Nucleus accumbens (tissue), 56 donors: Measurements from ENCODE around the gene TTC39A.
"Not testable (repeated sequence)": the region's sequence is repeated elsewhere in the genome, so short reads cannot be mapped to it uniquely, and the experiment has no call there.

Source experiments
- DNase-seq, 56 donors: peaks; one replicate each; lab custom pipeline; 2025; lab: John Stamatoyannopoulos, UW

Gene TTC39A

DNA sequence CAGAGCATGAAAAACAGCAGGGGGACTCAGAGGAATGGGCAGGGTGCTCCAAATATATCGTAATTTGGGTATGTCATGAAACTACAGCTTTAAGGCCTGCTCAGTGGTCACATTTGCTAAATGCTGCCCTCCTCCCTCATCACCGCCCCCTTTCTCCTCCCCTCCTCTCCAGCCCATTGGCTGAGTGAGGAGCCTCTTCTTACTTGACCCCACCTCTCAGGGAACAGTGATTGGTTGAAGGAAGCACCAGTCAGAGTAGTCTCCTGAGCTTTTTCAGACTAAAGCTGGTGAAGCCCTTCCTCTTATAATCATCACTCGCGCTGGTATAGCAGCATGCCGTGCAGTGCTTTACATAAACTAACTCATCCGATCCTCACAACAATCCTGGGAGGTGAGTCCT is 10.0 kb upstream of the TTC39A start:
- no peak for DNase-seq

- DNase-seq = no peak
Measured at GRCh38 chr1:51336711-51337110, 6.3 kb upstream of the TTC39A start.

DNA sequence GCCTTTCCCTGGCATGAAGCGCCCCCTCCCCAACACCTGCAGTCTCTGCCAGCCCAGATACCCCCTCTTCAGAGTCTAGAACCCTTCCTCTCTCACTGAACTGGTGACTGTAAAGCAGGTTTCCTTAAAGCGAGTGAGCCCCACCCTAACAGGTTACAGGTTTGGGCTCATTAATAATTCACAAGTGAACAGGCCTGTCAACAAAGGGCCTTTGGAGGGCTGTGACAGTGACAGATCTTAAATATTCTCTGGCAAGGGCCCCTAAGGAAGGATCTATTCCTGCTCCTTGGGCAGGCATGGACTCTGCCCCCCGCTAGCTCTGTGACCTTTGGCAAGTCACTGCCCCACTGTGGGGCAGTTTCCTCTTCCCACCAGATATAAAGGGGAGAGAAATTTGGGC is 5.6 kb upstream of the TTC39A start:
- no peak for DNase-seq

- peak in 7 of 56 donors; percentile 15 to 41 (median 30) for DNase-seq
Measured at GRCh38 chr1:51331206-51332100, 1.1 kb upstream of the TTC39A start.

DNA sequence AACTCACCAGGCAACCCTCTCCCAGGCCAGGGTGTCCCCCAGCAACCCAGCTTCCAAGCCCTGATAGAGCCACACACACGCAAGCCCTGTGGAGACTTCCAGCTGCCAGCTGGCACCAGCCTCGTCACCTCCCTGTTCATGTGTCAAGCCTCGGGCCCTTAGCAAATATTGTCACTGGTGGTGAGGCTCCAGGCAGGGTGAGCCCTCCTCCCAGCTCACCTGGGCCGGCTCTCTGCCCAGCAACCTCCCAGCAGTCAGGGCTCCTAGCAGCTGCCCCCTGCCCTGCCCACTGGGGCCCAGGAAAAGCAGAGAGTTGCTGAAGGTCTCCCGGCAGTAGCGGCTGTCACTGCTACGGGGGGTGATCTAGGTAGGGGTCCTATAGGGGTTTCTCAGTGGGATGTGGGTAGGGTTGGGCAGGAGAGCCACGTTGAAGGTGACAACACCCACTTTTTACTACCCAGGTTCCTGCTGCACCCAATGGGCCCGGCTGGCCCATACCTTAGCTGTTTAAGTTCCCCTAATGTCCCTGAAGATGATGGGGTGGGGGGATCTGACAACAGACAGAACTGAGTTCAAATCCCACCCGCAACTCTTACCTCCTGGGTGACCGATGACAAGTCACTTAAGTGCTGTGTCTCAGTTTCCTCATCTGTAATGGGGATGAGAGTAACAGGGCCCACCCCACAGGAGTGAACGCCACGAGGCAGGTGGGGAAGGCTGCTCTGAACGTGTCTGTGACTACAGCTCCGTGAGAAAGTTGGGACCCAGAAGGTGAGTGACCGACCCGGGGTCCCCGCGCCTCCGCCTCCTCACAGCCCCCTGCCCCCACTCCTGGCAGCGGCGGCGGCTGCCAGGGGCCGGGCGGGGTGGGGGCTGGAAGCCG is 678 bp downstream of the TTC39A start:
- DNase-seq = peak in 1 of 56 donors; percentile 41

GRCh38 chr1:51328926-51329325 is 1.4 kb downstream of the TTC39A start:
- no peak for DNase-seq

GRCh38 chr1:51328279-51328678 is 2.1 kb downstream of the TTC39A start:
- DNase-seq = no peak

GRCh38 chr1:51327386-51327785 is 3.0 kb downstream of the TTC39A start:
- DNase-seq = no peak

- DNase-seq = no peak
Measured at GRCh38 chr1:51326839-51327238, 3.5 kb downstream of the TTC39A start.

GRCh38 chr1:51325878-51326755 is 4.2 kb downstream of the TTC39A start:
- DNase-seq = no peak

GRCh38 chr1:51325391-51325790 is 5.0 kb downstream of the TTC39A start:
- DNase-seq = no peak

DNA sequence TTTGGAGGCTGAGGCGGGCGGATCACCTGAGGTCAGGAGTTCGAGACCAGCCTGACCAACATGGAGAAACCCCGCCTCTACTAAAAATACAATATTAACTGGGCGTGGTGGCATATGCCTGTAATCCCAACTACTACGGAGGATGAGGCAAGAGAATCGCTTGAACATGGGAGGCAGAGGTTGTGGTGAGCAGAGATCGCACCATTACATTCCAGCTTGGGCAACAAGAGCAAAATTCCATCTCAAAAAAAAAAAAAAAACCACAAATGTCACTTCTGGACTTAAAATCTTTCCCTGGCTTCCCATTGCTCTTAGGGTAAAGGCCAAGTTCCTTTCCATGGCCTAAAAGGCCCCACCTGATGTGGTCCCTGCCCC is 5.4 kb downstream of the TTC39A start:
- DNase-seq = not testable (repeated sequence)

GRCh38 chr1:51324251-51325010 is 5.9 kb downstream of the TTC39A start:
- DNase-seq = no peak

GRCh38 chr1:51323778-51324177 is 6.6 kb downstream of the TTC39A start:
- no peak for DNase-seq

- DNase-seq = no peak
Measured at GRCh38 chr1:51322417-51323101, 7.8 kb downstream of the TTC39A start.

DNA sequence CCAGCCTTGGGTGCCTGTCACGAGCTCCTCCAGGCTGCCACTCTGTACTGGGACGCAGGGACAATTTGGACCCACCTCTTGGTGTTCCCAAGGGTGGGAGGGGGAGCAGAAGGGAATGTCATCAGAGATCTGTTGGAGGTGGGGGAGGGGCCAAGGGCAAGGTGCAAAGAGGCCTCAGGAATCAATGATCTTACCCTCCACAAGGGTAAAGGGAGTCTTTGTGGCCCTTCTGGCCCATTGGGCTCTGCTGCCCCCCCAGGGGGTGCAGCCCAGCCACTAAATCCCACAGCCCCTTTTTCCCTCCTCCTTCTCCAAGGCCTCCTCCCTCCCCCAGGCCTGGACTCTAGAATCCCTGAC is 8.5 kb downstream of the TTC39A start:
- DNase-seq = no peak

DNA sequence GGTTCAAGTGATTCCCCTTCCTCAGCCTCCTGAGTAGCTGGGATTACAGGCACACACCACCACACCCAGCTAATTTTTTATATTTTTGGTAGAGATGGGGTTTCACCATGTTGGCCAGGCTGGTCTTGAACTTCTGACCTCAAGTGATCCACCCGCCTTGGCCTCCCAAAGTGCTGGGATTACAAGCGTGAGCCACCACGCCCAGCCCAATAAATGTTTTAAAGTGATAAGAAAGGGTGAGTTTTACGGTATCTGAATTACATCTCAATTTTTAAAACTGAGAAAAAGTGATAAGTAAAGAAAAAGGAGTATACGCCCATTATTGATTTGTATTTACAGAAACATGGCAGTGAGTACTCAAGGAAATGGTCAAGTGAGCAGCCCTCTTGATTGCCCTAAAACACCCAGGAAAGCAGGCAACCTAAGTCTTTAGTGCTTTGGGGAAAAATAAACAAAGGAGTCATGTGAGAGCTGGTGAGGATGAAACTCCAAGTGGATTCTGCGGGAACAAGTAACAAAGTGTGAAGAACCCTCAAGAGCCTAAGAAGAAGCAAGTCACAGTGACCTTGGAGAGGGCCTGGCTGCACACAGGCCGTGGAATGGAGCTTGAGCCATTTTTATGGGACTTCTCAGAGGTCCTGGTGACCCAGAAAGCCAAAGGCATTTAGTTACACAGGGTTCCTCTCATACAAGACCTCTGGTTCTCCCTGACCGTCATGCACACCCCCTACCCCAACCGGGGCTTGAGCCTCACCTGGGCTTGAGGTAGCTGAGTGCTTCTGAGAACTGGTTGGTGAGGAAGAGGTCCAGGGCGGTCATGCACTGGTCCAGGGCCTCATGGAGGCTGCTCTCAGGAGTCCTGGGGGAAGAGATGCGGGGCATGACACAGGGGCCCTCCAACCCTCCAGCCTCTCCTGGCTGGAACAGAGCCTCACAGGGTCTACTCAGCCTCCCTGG is 9.1 kb downstream of the TTC39A start:
- DNase-seq = no peak

DNA sequence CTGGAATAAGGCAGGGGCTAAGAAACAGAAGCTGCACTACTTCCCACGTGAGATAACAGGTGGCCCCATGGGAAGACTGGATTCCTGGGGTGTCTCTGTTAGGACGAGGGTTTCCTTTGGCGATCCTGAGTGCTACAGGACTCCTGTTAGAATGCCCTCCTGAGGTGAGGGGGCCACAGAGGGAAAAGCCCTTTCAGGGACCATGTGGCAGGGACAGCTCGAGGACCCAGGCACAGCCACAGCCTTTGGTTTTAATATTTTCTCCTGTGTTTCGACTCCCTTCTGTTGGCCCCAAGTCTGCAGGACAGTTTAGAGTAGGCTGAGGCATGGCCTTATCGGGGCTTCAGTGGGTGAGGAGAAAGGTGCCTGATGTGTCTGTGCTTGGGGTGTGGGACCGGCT is 12.6 kb downstream of the TTC39A start:
- DNase-seq = no peak
